GM21786 (cell line): Measurements from ENCODE around the gene C10orf105.

ENCODE experiments used
- ATAC-seq: cut with Tn5 transposase; IDR thresholded peaks from one replicate; pipeline ENCODE4 v1.9.1; 2021; ENCODE audit not compliant: unreplicated experiment

The C10orf105 gene

DNA sequence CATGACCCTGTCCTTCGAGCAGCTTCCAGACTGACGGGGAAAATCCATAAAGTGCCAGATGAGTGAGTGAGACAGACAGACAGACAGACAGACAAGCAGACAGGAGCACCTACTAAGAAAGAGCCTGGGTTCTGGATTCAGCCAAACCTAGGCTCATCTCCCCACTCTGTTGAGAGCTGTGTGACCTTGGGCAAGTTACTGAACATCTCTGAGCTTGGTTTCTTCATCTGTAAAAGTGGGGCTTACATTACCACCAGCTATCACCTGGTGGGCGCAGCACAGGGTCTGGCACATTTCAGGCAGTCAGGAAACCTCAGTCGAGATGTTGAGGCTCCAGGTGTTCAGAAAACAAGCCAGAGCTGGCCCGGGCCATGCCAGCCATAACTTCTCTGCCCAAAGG is 37.6 kb downstream of the C10orf105 start:
- ATAC-seq, result no peak

GRCh38 chr10:71679425-71679824 is 40.2 kb downstream of the C10orf105 start:
- ATAC-seq, result no peak

- ATAC-seq, result no peak
These were observed 41.3 kb downstream of the C10orf105 start for GRCh38 chr10:71678057-71678805.

- no peak for ATAC-seq
These were observed 42.3 kb downstream of the C10orf105 start for GRCh38 chr10:71677261-71677660.

GRCh38 chr10:71675295-71675970 is 44.1 kb downstream of the C10orf105 start:
- no peak for ATAC-seq

DNA sequence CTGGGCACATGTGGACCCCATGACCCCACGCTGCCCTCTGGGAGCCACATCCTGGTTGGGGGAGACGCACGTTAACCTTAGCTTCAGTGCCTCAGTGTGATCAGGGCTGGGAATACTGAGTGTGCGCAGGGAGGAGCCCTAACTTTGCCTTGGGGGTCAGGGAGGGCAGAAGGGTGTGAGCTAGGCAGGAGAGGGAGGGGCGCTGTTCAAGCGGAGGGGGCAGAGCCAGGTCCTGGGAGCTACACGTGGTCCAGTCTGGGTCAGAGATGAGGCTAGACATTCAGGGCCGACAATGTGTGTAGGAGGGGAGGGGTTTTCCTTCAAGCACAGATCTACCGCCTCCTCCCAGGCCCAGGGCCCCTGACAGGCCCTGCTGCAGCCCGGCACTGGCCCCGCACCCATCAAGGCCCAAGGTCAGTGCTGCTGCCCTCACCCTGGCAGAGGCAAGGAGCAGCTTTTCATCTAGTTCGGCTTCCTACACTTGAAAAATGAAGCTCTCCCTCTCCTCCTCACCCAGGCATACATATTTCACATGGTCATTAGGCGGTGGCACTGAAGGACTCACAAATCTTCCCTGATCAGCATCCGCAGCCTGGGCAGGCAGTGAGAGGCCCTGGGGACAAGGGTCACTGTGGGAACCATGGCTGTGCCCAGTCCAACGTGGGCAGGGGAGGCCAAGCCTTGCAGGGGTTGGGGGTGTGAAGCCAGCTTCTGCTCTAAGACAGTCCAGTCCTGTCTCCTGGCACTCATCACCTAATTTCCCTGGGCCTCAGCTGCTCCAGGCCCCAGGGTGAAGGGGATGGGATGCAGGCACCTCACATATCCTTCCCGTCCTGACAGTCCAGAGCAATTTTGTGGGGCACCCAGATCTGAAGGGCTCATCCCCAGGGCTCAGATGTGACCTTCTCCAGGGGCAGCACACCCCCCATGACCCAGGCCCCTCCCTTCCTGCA is 47.3 kb downstream of the C10orf105 start:
- ATAC-seq, result no peak

DNA sequence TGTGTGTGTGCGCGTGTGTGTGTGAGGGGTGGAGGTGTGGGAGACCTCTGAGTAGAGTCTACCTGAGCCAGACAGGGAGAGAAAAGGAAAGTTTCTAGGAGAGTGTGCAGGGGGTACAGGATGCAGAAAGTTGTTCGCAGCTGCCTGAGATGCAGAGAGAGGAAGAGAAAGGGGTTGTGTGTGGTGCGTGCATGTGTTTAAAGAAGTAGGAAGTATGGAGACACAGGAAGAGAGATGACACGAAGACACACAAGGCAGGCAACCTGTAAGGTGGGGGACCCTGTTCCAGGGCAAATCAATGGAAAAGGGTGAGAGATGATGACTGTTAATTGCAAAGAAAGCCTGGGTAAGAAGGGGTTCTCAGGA is 52.2 kb downstream of the C10orf105 start:
- no peak for ATAC-seq

DNA sequence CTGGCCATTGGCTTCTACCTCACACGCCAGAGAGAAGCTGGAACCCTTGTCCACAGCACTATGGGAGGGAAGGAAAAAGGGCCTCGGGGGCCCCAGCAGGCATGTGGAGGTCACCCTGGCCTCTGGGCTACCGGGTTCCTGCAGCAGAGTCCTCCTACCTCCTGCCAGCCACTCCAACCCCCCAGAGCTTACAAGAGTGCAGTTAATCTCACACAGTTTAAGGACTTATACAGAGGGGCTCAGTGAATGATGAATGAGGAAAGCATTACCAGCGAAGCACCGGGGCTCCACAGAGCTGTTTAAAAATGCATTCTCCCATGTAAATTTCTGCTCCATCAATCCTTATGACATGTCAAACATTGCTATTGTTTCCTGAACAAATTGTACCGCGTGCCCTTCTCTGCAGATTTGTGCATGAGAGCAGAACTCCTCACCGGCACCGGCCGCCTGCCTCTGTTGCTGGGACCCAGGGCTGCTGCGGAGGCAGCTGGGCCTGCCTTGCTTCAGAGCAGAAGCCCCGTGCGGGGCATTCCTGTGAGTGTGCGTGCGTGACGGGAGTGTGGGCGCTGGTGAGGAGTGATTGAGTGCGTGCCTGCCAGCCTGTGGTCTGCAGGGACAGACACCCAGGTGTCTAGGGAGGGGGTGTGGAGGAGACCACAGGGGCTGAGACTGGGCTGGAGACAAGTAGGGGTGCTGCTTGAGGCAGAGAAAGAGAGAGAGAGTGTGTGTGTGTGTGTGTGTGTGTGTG is 52.8 kb downstream of the C10orf105 start:
- ATAC-seq, result no peak

DNA sequence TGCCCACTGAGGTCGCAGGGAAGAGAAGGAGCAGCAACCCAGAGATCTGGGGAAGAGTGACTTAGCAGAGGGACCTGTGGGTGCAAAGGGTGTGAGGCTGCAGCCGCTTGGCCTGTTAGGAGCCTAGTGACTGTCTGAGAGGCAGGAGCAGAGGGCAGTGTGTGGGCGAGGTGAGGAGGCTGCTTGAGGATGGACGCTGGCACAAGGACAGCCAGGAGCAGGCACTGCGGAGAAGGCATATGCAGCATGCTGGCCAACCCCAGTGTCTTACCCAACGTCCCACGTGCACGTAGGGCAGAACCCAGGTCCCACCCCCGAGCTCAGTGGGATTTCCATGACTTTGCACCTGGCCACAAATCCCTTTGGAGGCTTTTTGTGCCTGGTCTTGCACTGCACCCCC is 54.1 kb downstream of the C10orf105 start:
- no peak for ATAC-seq

DNA sequence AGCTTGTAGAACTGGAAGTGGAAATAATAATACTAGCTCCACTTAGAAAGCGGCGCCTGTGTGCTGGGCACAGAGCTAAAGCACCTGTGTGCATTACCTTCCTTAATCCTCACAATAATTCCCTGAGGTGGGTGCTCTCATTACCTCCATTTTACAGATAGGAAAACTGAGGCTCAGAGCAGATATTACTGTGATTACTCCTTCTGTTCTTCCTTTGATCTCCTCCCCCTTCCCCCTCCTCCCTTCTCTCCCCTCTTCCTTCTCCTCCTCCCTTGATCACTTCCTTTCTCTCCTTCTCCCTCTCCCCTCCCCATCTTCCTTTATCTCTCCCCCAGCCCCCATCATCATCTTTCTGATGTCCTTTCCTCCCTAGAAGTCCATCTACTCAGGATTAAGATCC is 55.0 kb downstream of the C10orf105 start:
- ATAC-seq, result no peak

DNA sequence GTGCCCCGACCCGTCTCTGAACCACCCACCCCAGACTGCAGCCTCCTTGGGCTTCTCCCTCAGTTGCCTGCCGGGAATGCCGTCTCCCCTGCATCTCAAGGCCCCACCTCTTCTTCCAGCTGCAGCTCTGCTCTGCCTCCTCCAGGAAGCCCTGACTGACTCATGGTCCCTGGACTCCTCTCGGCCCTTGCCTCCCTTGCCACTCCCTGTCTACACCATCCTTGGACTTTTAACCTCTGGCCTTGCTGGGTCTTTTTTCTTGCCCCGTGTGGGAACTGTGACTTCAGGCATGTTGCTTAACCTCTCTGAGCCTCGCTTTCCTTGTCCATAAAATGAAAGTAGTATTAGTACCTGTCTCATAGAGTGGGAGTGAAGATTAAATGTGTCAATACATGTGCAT is 56.3 kb downstream of the C10orf105 start:
- no peak for ATAC-seq

DNA sequence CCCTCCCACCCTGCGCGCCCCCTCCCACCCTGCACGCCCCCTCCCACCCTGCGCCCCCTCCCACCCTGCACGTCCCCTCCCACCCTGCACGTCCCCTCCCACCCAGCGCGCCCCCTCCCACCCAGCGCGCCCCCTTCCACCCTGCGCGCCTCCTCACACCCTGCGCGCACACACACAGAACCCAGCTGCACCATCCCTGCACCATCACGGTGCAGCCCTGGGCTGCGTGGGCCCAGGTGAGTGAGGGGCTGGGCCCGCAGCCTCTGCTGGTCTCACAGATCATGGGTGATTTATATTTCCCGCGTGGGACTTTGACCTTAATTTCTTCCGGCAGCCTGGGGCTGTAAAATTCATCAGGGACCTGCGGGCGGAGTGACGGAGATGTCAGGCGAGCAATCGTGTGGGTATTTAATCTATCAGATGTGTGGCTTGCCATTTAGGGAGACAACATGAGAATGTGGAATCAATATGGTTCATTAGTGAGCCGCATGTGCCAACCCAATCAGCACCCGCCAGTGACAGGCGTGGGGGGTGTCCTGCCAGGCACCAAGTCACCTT is 57.7 kb downstream of the C10orf105 start:
- no peak for ATAC-seq
